GM23338 (cell line): ENCODE data around the gene TAOK1. TPM values are rescaled to one million over a fixed set of nuclear protein-coding genes. Genes with fewer than 3 reads are reported as not detected.

ENCODE experiments used
- ATAC-seq: fragments of 200-7000 bp; cut with Tn5 transposase; 3 replicates; pipeline ENCODE4 v1.9.1; 2020
- DNase-seq: peaks from one replicate; pipeline ENCODE4 v3.0.0-alpha.2; 2015; ENCODE audit warnings: low spot score
- H2AFZ ChIP-seq: fragments of 200-600 bp; sonication (generic); 2 replicates; pipeline ENCODE4 v1.8.0; 2016; ENCODE audit warnings: antibody characterized with exemption, mild to moderate bottlenecking, moderate library complexity
- H3F3A ChIP-seq: fragments of 200-600 bp; sonication (generic); replicated peaks from 2 replicates; pipeline ENCODE4 v1.8.0; 2017; ENCODE audit warnings: antibody characterized with exemption, mixed run types, low read depth
- H3K27ac ChIP-seq: fragments of 200-600 bp; sonication (generic); 2 replicates; pipeline ENCODE4 v1.6.1; 2016; ENCODE audit warnings: low read depth
- H3K27me3 ChIP-seq: fragments of 200-600 bp; sonication (generic); 2 replicates; pipeline ENCODE4 v1.8.0; 2016; ENCODE audit warnings: mild to moderate bottlenecking, mixed run types, moderate library complexity; ENCODE audit not compliant: insufficient read depth
- H3K36me3 ChIP-seq: fragments of 200-600 bp; sonication (generic); 2 replicates; pipeline ENCODE4 v1.8.0; 2016; ENCODE audit warnings: mild to moderate bottlenecking; ENCODE audit not compliant: insufficient read depth
- H3K4me1 ChIP-seq: fragments of 200-600 bp; sonication (generic); 2 replicates; pipeline ENCODE4 v1.8.0; 2016; ENCODE audit warnings: mild to moderate bottlenecking, moderate library complexity; ENCODE audit not compliant: insufficient read depth
- H3K4me2 ChIP-seq: fragments of 200-600 bp; sonication (generic); 2 replicates; pipeline ENCODE4 v1.7.1; 2017; ENCODE audit warnings: mixed run types
- H3K4me3 ChIP-seq: fragments of 200-600 bp; sonication (generic); 2 replicates; pipeline ENCODE4 v1.6.1; 2016; ENCODE audit warnings: mixed run types
- H3K79me2 ChIP-seq: fragments of 200-600 bp; sonication (generic); replicated peaks from 2 replicates; pipeline ENCODE4 v1.8.0; 2017; ENCODE audit warnings: mild to moderate bottlenecking; ENCODE audit not compliant: insufficient read depth
- H3K9me2 ChIP-seq: fragments of 200-600 bp; sonication (generic); 2 replicates; pipeline ENCODE4 v1.8.0; 2017; ENCODE audit not compliant: insufficient read depth
- H4K20me1 ChIP-seq: fragments of 200-600 bp; sonication (generic); replicated peaks from 2 replicates; pipeline ENCODE4 v1.8.0; 2017; ENCODE audit warnings: mild to moderate bottlenecking; ENCODE audit not compliant: insufficient read depth
- H3K27ac Mint-ChIP-seq: 2 replicates; pipeline ENCODE4 v1.8.0; 2020; ENCODE audit warnings: inconsistent platforms, mild to moderate bottlenecking, moderate library complexity, mixed read lengths
- H3K27me3 Mint-ChIP-seq: 3 replicates; pipeline ENCODE4 v1.8.0; 2022; ENCODE audit warnings: low read depth, mild to moderate bottlenecking, moderate library complexity, mixed read lengths, inconsistent platforms; ENCODE audit not compliant: insufficient read depth, poor library complexity
- H3K36me3 Mint-ChIP-seq: 3 replicates; pipeline ENCODE4 v1.8.0; 2021; ENCODE audit warnings: low read depth, mild to moderate bottlenecking, inconsistent platforms, moderate library complexity, mixed read lengths
- H3K4me1 Mint-ChIP-seq: 3 replicates; pipeline ENCODE4 v1.8.0; 2020; ENCODE audit warnings: mild to moderate bottlenecking, inconsistent platforms, mixed read lengths
- H3K4me3 Mint-ChIP-seq: 3 replicates; pipeline ENCODE4 v1.8.0; 2021; ENCODE audit warnings: moderate library complexity, mild to moderate bottlenecking, inconsistent platforms, mixed read lengths
- H3K9me3 Mint-ChIP-seq: 3 replicates; pipeline ENCODE4 v1.8.0; 2020; ENCODE audit warnings: moderate library complexity, mild to moderate bottlenecking, inconsistent platforms, mixed read lengths
- CREB1 ChIP-seq: fragments of 250-450 bp; sonication (Bioruptor Pico); IDR thresholded peaks from 2 replicates; pipeline ENCODE4 v1.5.0; 2020; ENCODE audit warnings: low read depth, mild to moderate bottlenecking, moderate library complexity
- ETS1 ChIP-seq: IDR thresholded peaks from 2 replicates; pipeline ENCODE4 v1.6.1; 2016; ENCODE audit warnings: antibody characterized with exemption
- EZH2 ChIP-seq: fragments of 200-600 bp; sonication (generic); IDR thresholded peaks from one replicate; pipeline ENCODE4 v1.8.0; 2017; ENCODE audit warnings: antibody characterized with exemption, mild to moderate bottlenecking, low read depth; ENCODE audit not compliant: unreplicated experiment
- EZH2phosphoT487 ChIP-seq: fragments of 200-600 bp; sonication (generic); IDR thresholded peaks from one replicate; pipeline ENCODE4 v1.8.1; 2018; ENCODE audit warnings: antibody characterized with exemption; ENCODE audit not compliant: unreplicated experiment
- JUNB ChIP-seq: IDR thresholded peaks from one replicate; pipeline ENCODE4 v1.6.1; 2016; ENCODE audit warnings: antibody characterized with exemption; ENCODE audit not compliant: unreplicated experiment
- POLR2AphosphoS5 ChIP-seq: IDR thresholded peaks from 2 replicates; pipeline ENCODE4 v1.6.1; 2016; ENCODE audit warnings: antibody characterized with exemption, low read depth
- ZNF114 ChIP-seq: fragments of 250-450 bp; sonication (Bioruptor Pico); IDR thresholded peaks from 2 replicates; pipeline ENCODE4 v1.5.0; 2020; ENCODE audit warnings: mild to moderate bottlenecking, moderate library complexity
- ZNF331 ChIP-seq: fragments of 250-450 bp; sonication (Bioruptor Pico); IDR thresholded peaks from 2 replicates; pipeline ENCODE4 v1.5.0; 2020; ENCODE audit warnings: low read depth, mild to moderate bottlenecking, moderate library complexity
- polyA plus RNA-seq: library from polyadenylated mRNA; unstranded; fragments of >200 nt; fragmentation: Nextera tagmentation; extraction: Ambion mirVana; gene quantifications from 2 replicates; pipeline ENCODE4 v1.2.1, GENCODE V29; 2016
- total RNA-seq: library from RNA; depleted of rRNA; stranded (reverse); fragments of >200 nt; shearing (Covaris generic); gene quantifications from 2 replicates; pipeline ENCODE4 v1.2.3, GENCODE V29; 2014
- TF ChIP-seq, protein P1 (sequence below), 2 experiments: fragments of 200-600 bp in 1 of 2; sonication (generic) in 1 of 2; conservative IDR thresholded peaks; 2 replicates each; pipeline versions ENCODE4 v1.5.1 to v1.6.1; 2016 to 2017; ENCODE audit warnings: antibody characterized with exemption in 2 of 2, low read depth in 2 of 2, mild to moderate bottlenecking in 2 of 2, moderate library complexity in 1 of 2
- TF ChIP-seq, protein P2 (sequence below): IDR thresholded peaks from one replicate; pipeline ENCODE4 v1.6.1; 2018; ENCODE audit warnings: antibody characterized with exemption; ENCODE audit not compliant: unreplicated experiment

Gene TAOK1
- total and polyA plus RNA-seq, 2 experiments from 2014 or later = 19.4 to 69.8 TPM

- Mint-ChIP-seq H3K27me3 (peaks cover 6% of the 10 kb centered on the region), H3K36me3 (peaks cover 34% of the 10 kb centered on the region), H3K27ac (peak overlapping the region; percentile 33; the same call in 1 of the 2 replicates), H3K4me1 (peaks cover 22% of the 10 kb centered on the region), H3K9me3 (no peaks in the 10 kb centered on the region), H3K4me3 (no peak overlapping the region)
- H4K20me1 ChIP-seq = peaks cover 6% of the 10 kb centered on the region; the same call in 1 of the 2 replicates
- ATAC-seq (peak; percentile 86), DNase-seq (peak; percentile 91)
- no peaks in the 10 kb centered on the region for H3K27me3 ChIP-seq
- TF ChIP-seq CREB1 (CRISPR knock-in tag) (no peak), POLR2AphosphoS5 (no peak), EZH2phosphoT487 (no peak), ETS1 (no peak), EZH2 (no peak)
- TF ChIP-seq, protein P1, sequence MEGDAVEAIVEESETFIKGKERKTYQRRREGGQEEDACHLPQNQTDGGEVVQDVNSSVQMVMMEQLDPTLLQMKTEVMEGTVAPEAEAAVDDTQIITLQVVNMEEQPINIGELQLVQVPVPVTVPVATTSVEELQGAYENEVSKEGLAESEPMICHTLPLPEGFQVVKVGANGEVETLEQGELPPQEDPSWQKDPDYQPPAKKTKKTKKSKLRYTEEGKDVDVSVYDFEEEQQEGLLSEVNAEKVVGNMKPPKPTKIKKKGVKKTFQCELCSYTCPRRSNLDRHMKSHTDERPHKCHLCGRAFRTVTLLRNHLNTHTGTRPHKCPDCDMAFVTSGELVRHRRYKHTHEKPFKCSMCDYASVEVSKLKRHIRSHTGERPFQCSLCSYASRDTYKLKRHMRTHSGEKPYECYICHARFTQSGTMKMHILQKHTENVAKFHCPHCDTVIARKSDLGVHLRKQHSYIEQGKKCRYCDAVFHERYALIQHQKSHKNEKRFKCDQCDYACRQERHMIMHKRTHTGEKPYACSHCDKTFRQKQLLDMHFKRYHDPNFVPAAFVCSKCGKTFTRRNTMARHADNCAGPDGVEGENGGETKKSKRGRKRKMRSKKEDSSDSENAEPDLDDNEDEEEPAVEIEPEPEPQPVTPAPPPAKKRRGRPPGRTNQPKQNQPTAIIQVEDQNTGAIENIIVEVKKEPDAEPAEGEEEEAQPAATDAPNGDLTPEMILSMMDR (conservative IDR thresholded peaks at IDR 0.05; ENCODE audit: low read depth in 2 of 2) = peak; percentile 82 to 99
- no peak overlapping the region for H3K4me3 ChIP-seq
- H3K9me2 ChIP-seq = no peaks in the 10 kb centered on the region
- peaks cover 6% of the 10 kb centered on the region; the same call in 1 of the 2 replicates for H3K79me2 ChIP-seq
- H3F3A ChIP-seq = 0 out of 2 replicates have a peak, but pooled peaks cover 9% of the 10 kb centered on the region
- no peaks in the 10 kb centered on the region; the same call in 1 of the 2 replicates for H3K36me3 ChIP-seq
- peaks cover 19% of the 10 kb centered on the region; the same call in 1 of the 2 replicates for H3K4me1 ChIP-seq
- 0 out of 2 replicates have a peak overlapping the region, but pooled peaks have one; percentile 19 for H3K27ac ChIP-seq
- H2AFZ ChIP-seq = no peak overlapping the region
- H3K4me2 ChIP-seq = no peak overlapping the region
Observed at GRCh38 chr17:29579866-29580771, 190.0 kb downstream of the TAOK1 start.

GRCh38 chr17:29581583-29582253 lies 191.6 kb downstream of the TAOK1 start:
- Mint-ChIP-seq H3K4me1 (peaks cover 32% of the 10 kb centered on the region), H3K27me3 (peaks cover 4% of the 10 kb centered on the region), H3K9me3 (no peaks in the 10 kb centered on the region), H3K4me3 (no peak overlapping the region), H3K36me3 (peaks cover 28% of the 10 kb centered on the region), H3K27ac (no peak overlapping the region)
- Histone ChIP-seq H3K4me2 (no peak overlapping the region), H3K4me3 (no peak overlapping the region), H3K27ac (no peak overlapping the region), H3K36me3 (no peaks in the 10 kb centered on the region), H3K4me1 (peaks cover 26% of the 10 kb centered on the region; the same call in 1 of the 2 replicates), H3K27me3 (no peaks in the 10 kb centered on the region), H4K20me1 (peaks cover 6% of the 10 kb centered on the region; the same call in 1 of the 2 replicates), H3F3A (0 out of 2 replicates have a peak, but pooled peaks cover 9% of the 10 kb centered on the region), H3K9me2 (no peaks in the 10 kb centered on the region), H2AFZ (no peak overlapping the region), H3K79me2 (peaks cover 22% of the 10 kb centered on the region)
- TF ChIP-seq, protein P2, sequence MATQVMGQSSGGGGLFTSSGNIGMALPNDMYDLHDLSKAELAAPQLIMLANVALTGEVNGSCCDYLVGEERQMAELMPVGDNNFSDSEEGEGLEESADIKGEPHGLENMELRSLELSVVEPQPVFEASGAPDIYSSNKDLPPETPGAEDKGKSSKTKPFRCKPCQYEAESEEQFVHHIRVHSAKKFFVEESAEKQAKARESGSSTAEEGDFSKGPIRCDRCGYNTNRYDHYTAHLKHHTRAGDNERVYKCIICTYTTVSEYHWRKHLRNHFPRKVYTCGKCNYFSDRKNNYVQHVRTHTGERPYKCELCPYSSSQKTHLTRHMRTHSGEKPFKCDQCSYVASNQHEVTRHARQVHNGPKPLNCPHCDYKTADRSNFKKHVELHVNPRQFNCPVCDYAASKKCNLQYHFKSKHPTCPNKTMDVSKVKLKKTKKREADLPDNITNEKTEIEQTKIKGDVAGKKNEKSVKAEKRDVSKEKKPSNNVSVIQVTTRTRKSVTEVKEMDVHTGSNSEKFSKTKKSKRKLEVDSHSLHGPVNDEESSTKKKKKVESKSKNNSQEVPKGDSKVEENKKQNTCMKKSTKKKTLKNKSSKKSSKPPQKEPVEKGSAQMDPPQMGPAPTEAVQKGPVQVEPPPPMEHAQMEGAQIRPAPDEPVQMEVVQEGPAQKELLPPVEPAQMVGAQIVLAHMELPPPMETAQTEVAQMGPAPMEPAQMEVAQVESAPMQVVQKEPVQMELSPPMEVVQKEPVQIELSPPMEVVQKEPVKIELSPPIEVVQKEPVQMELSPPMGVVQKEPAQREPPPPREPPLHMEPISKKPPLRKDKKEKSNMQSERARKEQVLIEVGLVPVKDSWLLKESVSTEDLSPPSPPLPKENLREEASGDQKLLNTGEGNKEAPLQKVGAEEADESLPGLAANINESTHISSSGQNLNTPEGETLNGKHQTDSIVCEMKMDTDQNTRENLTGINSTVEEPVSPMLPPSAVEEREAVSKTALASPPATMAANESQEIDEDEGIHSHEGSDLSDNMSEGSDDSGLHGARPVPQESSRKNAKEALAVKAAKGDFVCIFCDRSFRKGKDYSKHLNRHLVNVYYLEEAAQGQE = no peak
- TF ChIP-seq ZNF114 (CRISPR knock-in tag) (no peak), EZH2 (no peak), JUNB (no peak), ZNF331 (CRISPR knock-in tag) (no peak)
- ATAC-seq = no peak
- DNase-seq = no peak
